ENCODE measurements around the gene ATG7.

ATG7 gene

GRCh38 chr3:11377719-11378118, 105.5 kb downstream of the ATG7 start:
- no peak for DNase-seq (ENCODE audit: insufficient read length, low spot score)
- TF ChIP-seq CTCF (IDR thresholded peaks at IDR 0.05; ENCODE audit: insufficient read depth, missing control alignments), result no peak
- FAIRE-seq, result no peak

GRCh38 chr3:11379238-11379823, 107.1 kb downstream of the ATG7 start:
- DNase-seq (ENCODE audit: insufficient read length, low spot score) (no peak), FAIRE-seq (peak; percentile 51)
- peak; percentile 79 for TF ChIP-seq CTCF (IDR thresholded peaks at IDR 0.05; ENCODE audit: insufficient read depth, missing control alignments)

GRCh38 chr3:11379824-11380701, 107.9 kb downstream of the ATG7 start:
- FAIRE-seq (no peak), DNase-seq (ENCODE audit: insufficient read length, low spot score) (no peak)
- TF ChIP-seq CTCF (IDR thresholded peaks at IDR 0.05; ENCODE audit: insufficient read depth, missing control alignments), result no peak

GRCh38 chr3:11381141-11381540, 108.9 kb downstream of the ATG7 start:
- FAIRE-seq (no peak), DNase-seq (ENCODE audit: insufficient read length, low spot score) (no peak)

GRCh38 chr3:11381563-11381962, 109.4 kb downstream of the ATG7 start:
- no peak for TF ChIP-seq CTCF (IDR thresholded peaks at IDR 0.05; ENCODE audit: insufficient read depth, missing control alignments)
- FAIRE-seq (no peak), DNase-seq (ENCODE audit: insufficient read length, low spot score) (no peak)

More at GRCh38 chr3:11381141-11381540, 108.9 kb downstream of the ATG7 start:
- no peak for TF ChIP-seq CTCF (IDR thresholded peaks at IDR 0.05; ENCODE audit: insufficient read depth, missing control alignments)

- DNase-seq (ENCODE audit: insufficient read length, low spot score) (no peak), FAIRE-seq (no peak)
- TF ChIP-seq CTCF (IDR thresholded peaks at IDR 0.05; ENCODE audit: insufficient read depth, missing control alignments), result no peak
Measured at GRCh38 chr3:11382146-11382745, 110.0 kb downstream of the ATG7 start.

All from D721Med (cell line).